ENCODE data around the gene C5. TPM values are rescaled to one million over a fixed set of nuclear protein-coding genes. Genes with fewer than 3 reads are reported as not detected.

Gene C5
- total RNA-seq, 2 donors from 2014 or later, result 59.5 to 96.6 TPM

DNA sequence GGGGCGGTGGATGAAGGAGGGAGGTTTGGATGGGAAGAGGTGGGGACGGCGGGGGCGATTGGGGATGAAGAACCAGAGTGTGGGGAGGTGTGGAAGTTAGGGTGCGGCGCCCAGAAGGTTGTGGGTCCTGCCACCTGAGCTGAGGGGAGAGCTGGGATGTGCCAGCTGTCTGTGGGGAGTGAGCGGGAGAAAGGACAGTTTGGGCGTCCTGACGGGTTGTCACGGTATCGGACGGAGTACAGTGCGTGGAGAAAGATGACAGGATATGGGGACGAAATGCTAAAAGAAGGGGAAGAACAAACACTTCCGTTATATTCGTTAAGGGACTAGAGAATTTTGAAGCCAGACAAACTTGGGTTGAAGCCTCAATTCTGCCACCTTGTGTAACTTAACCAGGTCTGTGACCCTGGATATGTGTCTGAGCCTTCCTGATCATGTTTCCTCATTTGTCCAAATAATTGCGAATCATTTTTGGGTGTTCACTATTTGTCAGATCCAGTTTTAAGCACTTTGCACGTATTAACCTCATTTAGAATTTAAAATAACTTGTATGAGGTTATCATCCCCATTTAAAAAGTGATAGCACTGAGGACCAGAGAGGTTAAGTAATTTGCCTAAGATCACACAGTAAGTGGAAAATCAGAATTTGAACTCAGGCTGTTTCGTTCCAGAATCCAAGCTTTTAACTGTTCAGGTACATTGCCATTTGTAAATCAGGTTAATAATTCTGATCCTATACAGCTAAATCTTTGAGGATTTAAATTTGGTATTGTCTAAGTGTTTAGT lies 25.4 kb upstream of the C5 start:
- Histone ChIP-seq H3K4me1 (ENCODE audit: control insufficient read depth, insufficient read depth, low read length) (no peaks in the 10 kb centered on the region), H3K27ac (ENCODE audit: low read depth, low read length) (peak overlapping the region; percentile 94), H3K27me3 (ENCODE audit: control insufficient read depth, insufficient read depth, low read length, poor library complexity, severe bottlenecking) (peaks cover 14% of the 10 kb centered on the region), H3K36me3 (ENCODE audit: control insufficient read depth, insufficient read depth, low read length) (no peaks in the 10 kb centered on the region), H3K9ac (ENCODE audit: extremely low read depth, low read length, poor library complexity, severe bottlenecking) (peak overlapping the region; percentile 66), H3K4me3 (ENCODE audit: low read length) (peak overlapping the region; percentile 89), H3K9me3 (ENCODE audit: control insufficient read depth, low read length) (no peaks in the 10 kb centered on the region)
- WGBS, 2 experiments (ENCODE audit: insufficient coverage in 1 of 2, insufficient read length in 1 of 2), result 7 to 10% methylated on average over 12 to 18 of the region's 19 CpGs
- TF ChIP-seq, protein P1, sequence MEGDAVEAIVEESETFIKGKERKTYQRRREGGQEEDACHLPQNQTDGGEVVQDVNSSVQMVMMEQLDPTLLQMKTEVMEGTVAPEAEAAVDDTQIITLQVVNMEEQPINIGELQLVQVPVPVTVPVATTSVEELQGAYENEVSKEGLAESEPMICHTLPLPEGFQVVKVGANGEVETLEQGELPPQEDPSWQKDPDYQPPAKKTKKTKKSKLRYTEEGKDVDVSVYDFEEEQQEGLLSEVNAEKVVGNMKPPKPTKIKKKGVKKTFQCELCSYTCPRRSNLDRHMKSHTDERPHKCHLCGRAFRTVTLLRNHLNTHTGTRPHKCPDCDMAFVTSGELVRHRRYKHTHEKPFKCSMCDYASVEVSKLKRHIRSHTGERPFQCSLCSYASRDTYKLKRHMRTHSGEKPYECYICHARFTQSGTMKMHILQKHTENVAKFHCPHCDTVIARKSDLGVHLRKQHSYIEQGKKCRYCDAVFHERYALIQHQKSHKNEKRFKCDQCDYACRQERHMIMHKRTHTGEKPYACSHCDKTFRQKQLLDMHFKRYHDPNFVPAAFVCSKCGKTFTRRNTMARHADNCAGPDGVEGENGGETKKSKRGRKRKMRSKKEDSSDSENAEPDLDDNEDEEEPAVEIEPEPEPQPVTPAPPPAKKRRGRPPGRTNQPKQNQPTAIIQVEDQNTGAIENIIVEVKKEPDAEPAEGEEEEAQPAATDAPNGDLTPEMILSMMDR (conservative IDR thresholded peaks at IDR 0.05), result no peak
- peaks cover 67% of the 10 kb centered on the region for H3K27me3 Mint-ChIP-seq (ENCODE audit: insufficient read depth)
- peak overlapping the region; percentile 83 for H3K4me3 Mint-ChIP-seq
- H3K36me3 Mint-ChIP-seq (ENCODE audit: low read depth), result no peaks in the 10 kb centered on the region
- no peak for DNase-seq
- no peaks in the 10 kb centered on the region for H3K9me3 Mint-ChIP-seq
- H3K27ac Mint-ChIP-seq, result peak overlapping the region; percentile 96
- peaks cover 11% of the 10 kb centered on the region for H3K4me1 Mint-ChIP-seq

DNA sequence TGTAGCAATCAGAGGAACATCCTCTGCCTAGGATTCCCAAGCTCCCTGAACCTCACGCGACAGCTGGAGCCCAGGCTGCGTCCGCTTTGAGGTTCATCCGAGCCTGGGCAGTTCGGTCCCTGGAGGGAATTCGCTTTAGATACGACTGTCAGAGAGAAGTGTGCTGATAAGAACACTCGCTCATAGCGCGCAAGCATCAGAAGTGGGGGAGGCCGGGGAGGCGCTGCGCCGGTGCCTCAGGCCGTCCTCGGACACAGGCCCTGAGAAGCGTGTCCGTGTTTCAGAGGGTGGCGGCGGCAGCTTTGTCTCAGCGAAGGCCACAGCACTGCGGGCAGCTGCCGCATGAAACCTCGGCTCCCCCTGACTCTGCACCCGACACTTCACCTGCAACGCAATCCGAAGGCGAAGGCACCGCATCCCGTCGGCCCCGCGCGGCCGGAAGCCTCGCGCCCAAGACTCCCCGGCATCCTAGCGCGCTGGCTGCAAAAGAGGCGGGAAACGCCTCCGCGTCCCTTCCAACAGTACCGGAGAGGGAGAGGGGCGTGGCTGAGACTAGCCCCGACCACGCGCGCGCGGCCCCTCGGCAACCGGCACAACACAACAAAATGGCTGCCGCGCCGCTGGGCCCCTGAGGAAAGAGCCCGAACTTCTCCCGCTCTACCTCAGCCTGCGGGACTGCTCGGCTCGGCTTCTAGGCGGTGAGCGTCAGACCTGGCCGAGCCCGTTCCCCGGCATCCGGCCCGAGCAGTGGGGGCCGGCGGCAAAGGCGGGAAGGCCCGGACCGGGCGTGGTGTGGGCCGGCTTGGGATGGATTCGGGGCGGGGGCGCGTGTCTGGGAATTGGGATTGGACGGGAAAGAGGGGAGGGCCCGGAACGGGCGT lies 24.5 kb upstream of the C5 start, which contains the start of gene CNTRL:
CNTRL (plus strand) TSS at position 586 of the 881 bp plus-strand sequence. CDS start 13,372 bp downstream, outside the sequence.
- H3K9ac ChIP-seq (ENCODE audit: extremely low read depth, low read length, poor library complexity, severe bottlenecking), result peak within 1 kb of the TSS; percentile 66
- WGBS, 2 experiments (ENCODE audit: insufficient coverage in 1 of 2, insufficient read length in 1 of 2), result 1% methylated on average over 26 to 85 of the region's 85 CpGs
- H3K36me3 ChIP-seq (ENCODE audit: control insufficient read depth, insufficient read depth, low read length), result no peaks in the 10 kb centered on the region
- H3K4me3 Mint-ChIP-seq, result peak within 1 kb of the TSS; percentile 83
- DNase-seq, result peak; percentile 95
- no peaks in the 10 kb centered on the region for H3K36me3 Mint-ChIP-seq (ENCODE audit: low read depth)
- peaks cover 11% of the 10 kb centered on the region for H3K4me1 Mint-ChIP-seq
- no peaks in the 10 kb centered on the region for H3K9me3 ChIP-seq (ENCODE audit: control insufficient read depth, low read length)
- H3K27me3 ChIP-seq (ENCODE audit: control insufficient read depth, insufficient read depth, low read length, poor library complexity, severe bottlenecking), result peaks cover 14% of the 10 kb centered on the region
- TF ChIP-seq, protein P1 (conservative IDR thresholded peaks at IDR 0.05), result no peak
- peak within 1 kb of the TSS; percentile 94 for H3K27ac ChIP-seq (ENCODE audit: low read depth, low read length)
- no peaks in the 10 kb centered on the region for H3K9me3 Mint-ChIP-seq
- H3K4me1 ChIP-seq (ENCODE audit: control insufficient read depth, insufficient read depth, low read length), result no peaks in the 10 kb centered on the region
- peak within 1 kb of the TSS; percentile 89 for H3K4me3 ChIP-seq (ENCODE audit: low read length)
- peaks cover 73% of the 10 kb centered on the region for H3K27me3 Mint-ChIP-seq (ENCODE audit: insufficient read depth)
- H3K27ac Mint-ChIP-seq, result peak within 1 kb of the TSS; percentile 96

DNA sequence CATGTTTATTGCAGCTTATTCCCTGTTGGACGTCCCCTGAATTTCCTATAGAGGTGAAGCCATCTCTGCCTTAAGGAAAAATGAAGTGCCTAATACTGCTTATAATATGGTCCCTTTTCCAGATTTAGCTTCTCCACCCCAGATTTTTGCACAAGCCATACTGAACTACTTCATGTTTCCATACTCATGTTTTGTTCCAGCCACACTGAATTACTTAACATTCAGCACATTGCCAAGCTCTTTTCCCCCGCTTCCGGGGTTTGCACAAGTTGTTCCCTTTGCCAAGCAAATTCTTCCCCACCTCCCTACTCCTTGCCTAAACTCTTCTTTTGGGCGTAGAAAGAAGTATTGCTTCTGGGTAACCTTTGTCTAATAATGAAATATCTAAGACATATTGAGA lies 23.0 kb upstream of the C5 start:
- no peak overlapping the region for H3K27ac ChIP-seq (ENCODE audit: low read depth, low read length)
- peaks cover 14% of the 10 kb centered on the region for H3K27me3 ChIP-seq (ENCODE audit: control insufficient read depth, insufficient read depth, low read length, poor library complexity, severe bottlenecking)
- Mint-ChIP-seq H3K27ac (no peak overlapping the region), H3K9me3 (peaks cover 12% of the 10 kb centered on the region), H3K4me1 (peaks cover 11% of the 10 kb centered on the region), H3K36me3 (ENCODE audit: low read depth) (no peaks in the 10 kb centered on the region), H3K4me3 (no peak overlapping the region), H3K27me3 (ENCODE audit: insufficient read depth) (peaks cover 83% of the 10 kb centered on the region)
- H3K36me3 ChIP-seq (ENCODE audit: control insufficient read depth, insufficient read depth, low read length), result no peaks in the 10 kb centered on the region
- DNase-seq, result no peak
- TF ChIP-seq, protein P1 (conservative IDR thresholded peaks at IDR 0.05), result no peak
- no peaks in the 10 kb centered on the region for H3K4me1 ChIP-seq (ENCODE audit: control insufficient read depth, insufficient read depth, low read length)
- WGBS, 2 experiments (ENCODE audit: insufficient coverage in 1 of 2, insufficient read length in 1 of 2), result 89 to 100% methylated on average over 2 to 4 of the region's 4 CpGs
- peaks cover 10% of the 10 kb centered on the region for H3K9me3 ChIP-seq (ENCODE audit: control insufficient read depth, low read length)
- H3K9ac ChIP-seq (ENCODE audit: extremely low read depth, low read length, poor library complexity, severe bottlenecking), result no peak overlapping the region
- no peak overlapping the region for H3K4me3 ChIP-seq (ENCODE audit: low read length)

All from endodermal cell (in vitro differentiated cells).